GM12878 (cell line): Measurements from ENCODE around the gene UBE2J2. TPM values are rescaled to one million over a fixed set of nuclear protein-coding genes. Genes with fewer than 3 reads are reported as not detected.

Experiments
- ATAC-seq: fragments of 200-7000 bp; cut with Tn5 transposase; 3 replicates; pipeline ENCODE4 v1.9.1; 2020; ENCODE audit warnings: mild to moderate bottlenecking, moderate library complexity
- BruUV-seq: library from RNA; stranded (reverse); fragments of 400-500 nt; replicated peaks from 2 replicates; lab custom pipeline; 2021; lab: Mats Ljungman, UMichigan
- CTCF ChIA-PET: fragments of 300-600 bp; sonication (Branson Sonifier 250); formaldehyde crosslinking; extraction: SDS; loops from one replicate; lab custom pipeline; 2021; ENCODE audit warnings: inconsistent platforms; lab: Yijun Ruan, JAX
- POLR2A ChIA-PET: fragments of 350-600 bp; formaldehyde crosslinking; extraction: SDS; loops from one replicate; lab custom pipeline; 2021; ENCODE audit warnings: inconsistent platforms; lab: Charles Lee
- RAD21 ChIA-PET: fragments of 300-600 bp; sonication (Branson Sonifier 250); formaldehyde crosslinking; loops from one replicate; lab custom pipeline; 2023; ENCODE audit warnings: antibody characterized with exemption; ENCODE audit not compliant: unreplicated experiment; lab: Charles Lee
- SMC1A ChIA-PET: fragments of 300-600 bp; sonication (Branson Sonifier 250); formaldehyde crosslinking; loops from one replicate; lab custom pipeline; 2023; ENCODE audit not compliant: unreplicated experiment, uncharacterized antibody; lab: Charles Lee
- DNase-seq: peaks from one replicate; pipeline ENCODE4 v3.0.0-alpha.2; 2011; ENCODE audit warnings: low read depth, low spot score
- FAIRE-seq: peaks from 3 replicates; lab custom pipeline; 2011; peaks lifted over from hg19 to GRCh38; lab: Jason Lieb, UNC
- H2AFZ ChIP-seq: 2 replicates; pipeline ENCODE4 v1.6.0; 2011; ENCODE audit warnings: low read depth, low read length, control low read depth; ENCODE audit not compliant: control insufficient read depth
- H3K27ac ChIP-seq: 2 replicates; pipeline ENCODE4 v1.5.1; 2011; ENCODE audit warnings: control low read depth; ENCODE audit not compliant: control insufficient read depth, insufficient read depth
- H3K27me3 ChIP-seq, 2 experiments: replicated peaks in 1 of 2; 2 replicates each; pipeline versions ENCODE4 v1.6.0 to v1.6.1; 2011; ENCODE audit warnings: low read length in 1 of 2; ENCODE audit not compliant: control insufficient read depth in 2 of 2, insufficient read depth in 2 of 2
- H3K36me3 ChIP-seq, 2 experiments: 2 replicates each; pipeline ENCODE4 v1.5.1; 2011; ENCODE audit warnings: low read length in 1 of 2; ENCODE audit not compliant: control insufficient read depth in 2 of 2, insufficient read depth in 2 of 2
- H3K4me1 ChIP-seq: 2 replicates; pipeline ENCODE4 v1.6.1; 2011; ENCODE audit warnings: mild to moderate bottlenecking, low read length, moderate library complexity, mixed read lengths; ENCODE audit not compliant: control insufficient read depth, insufficient read depth
- H3K4me2 ChIP-seq: 2 replicates; pipeline ENCODE4 v1.6.0; 2011; ENCODE audit warnings: control low read depth; ENCODE audit not compliant: control insufficient read depth, insufficient read depth
- H3K4me3 ChIP-seq: fragments of 200-600 bp; sonication (generic); 2 replicates; pipeline ENCODE4 v1.5.1; 2016
- H3K79me2 ChIP-seq: 2 replicates; pipeline ENCODE4 v1.6.0; 2011; ENCODE audit warnings: low read length; ENCODE audit not compliant: control insufficient read depth, insufficient read depth
- H3K9ac ChIP-seq: 2 replicates; pipeline ENCODE4 v1.8.0; 2011; ENCODE audit warnings: low read length, control low read depth, mixed read lengths; ENCODE audit not compliant: control insufficient read depth, insufficient read depth
- H3K9me3 ChIP-seq: replicated peaks from 3 replicates; pipeline ENCODE4 v1.5.1; 2011; ENCODE audit warnings: mild to moderate bottlenecking, low read length; ENCODE audit not compliant: control insufficient read depth, insufficient read depth
- H4K20me1 ChIP-seq: 2 replicates; pipeline ENCODE4 v1.6.0; 2011; ENCODE audit not compliant: control insufficient read depth, insufficient read depth
- CBFB ChIP-seq: IDR thresholded peaks from 2 replicates; pipeline ENCODE4 v1.6.1; 2016; ENCODE audit warnings: antibody characterized with exemption, low read depth
- CREM ChIP-seq: IDR thresholded peaks from 2 replicates; pipeline ENCODE4 v1.6.1; 2014; ENCODE audit warnings: antibody characterized with exemption, low read depth
- HDAC6 ChIP-seq: fragments of 200-600 bp; sonication (generic); IDR thresholded peaks from one replicate; pipeline ENCODE4 v1.8.0; 2017; ENCODE audit warnings: antibody characterized with exemption; ENCODE audit not compliant: unreplicated experiment
- NFIC ChIP-seq: IDR thresholded peaks from 2 replicates; pipeline ENCODE4 v1.6.1; 2012; ENCODE audit warnings: low read depth, mild to moderate bottlenecking, inconsistent platforms, low read length, moderate library complexity
- SREBF2 ChIP-seq: IDR thresholded peaks from 2 replicates; pipeline ENCODE4 v1.6.1; 2012; ENCODE audit warnings: mild to moderate bottlenecking, low read length
- ZNF207 ChIP-seq: fragments of 450-650 bp; IDR thresholded peaks from 2 replicates; pipeline ENCODE4 v1.6.1; 2014; ENCODE audit warnings: antibody characterized with exemption, mild to moderate bottlenecking, borderline replicate concordance
- ZNF622 ChIP-seq: fragments of 450-650 bp; IDR thresholded peaks from 2 replicates; pipeline ENCODE4 v1.6.1; 2017; ENCODE audit warnings: mild to moderate bottlenecking, inconsistent platforms
- ZZZ3 ChIP-seq: IDR thresholded peaks from 2 replicates; pipeline ENCODE4 v1.6.1; 2011; ENCODE audit warnings: low read depth; ENCODE audit not compliant: control insufficient read depth, insufficient read length
- WGBS: methylation state at CpG from one replicate; pipeline ENCODE4 v1.1.6; 2016; ENCODE audit warnings: low lambda C conversion rate; ENCODE audit not compliant: insufficient replicate concordance, insufficient coverage; ENCODE audit errors: missing lambda C conversion rate; 5-methylcytosine and 5-hydroxymethylcytosine counted together
- in situ Hi-C: fragments of 300-500 bp; cut with MboI; formaldehyde crosslinking; loops from 9 replicates; pipeline ENCODE4 v1.14.3; 2018; ENCODE audit warnings: mixed read lengths
- intact Hi-C: fragments of 100-400 bp; cut with micrococcal nuclease; formaldehyde crosslinking; loops from one replicate; pipeline ENCODE4 v1.14.2; 2022; ENCODE audit not compliant: unreplicated experiment
- polyA plus RNA-seq, 11 experiments: library from polyadenylated mRNA; depleted of rRNA in 4 of 11; unstranded in 6 of 11; stranded (reverse) in 5 of 11; fragments of >200 nt; fragmentation: Nextera tagmentation in 4 of 11; fragmentation: Illumina TruSeq in 1 of 11; extraction: Ambion mirVana in 4 of 11; extraction: Trizol in 1 of 11; gene quantifications; 1 replicate in 1 of 11; 2 replicates in 10 of 11; pipeline versions ENCODE4 v1.2.1 to v1.2.3, GENCODE V29; 2011 to 2016; ENCODE audit warnings: inconsistent platforms in 2 of 11, missing spikeins in 2 of 11, low read depth in 1 of 11
- total RNA-seq, 4 experiments: library from RNA; depleted of rRNA in 3 of 4; stranded (reverse); fragments of >200 nt in 3 of 4; fragmentation: Illumina TruSeq in 1 of 4; extraction: Trizol in 1 of 4; gene quantifications; 2 replicates each; pipeline versions ENCODE4 v1.2.1 to v1.2.3, GENCODE V29; 2013 to 2021
- TF ChIP-seq, protein P1 (sequence below): fragments of 450-650 bp; formaldehyde crosslinking; IDR thresholded peaks from 2 replicates; pipeline ENCODE4 v1.5.0; 2022; ENCODE audit warnings: mild to moderate bottlenecking, missing genetic modification characterization
- TF ChIP-seq, protein P2 (sequence below): fragments of 450-650 bp; formaldehyde crosslinking; IDR thresholded peaks from 2 replicates; pipeline ENCODE4 v1.4.0; 2020; ENCODE audit warnings: mild to moderate bottlenecking, moderate library complexity
- TF ChIP-seq, protein P3 (sequence below): fragments of 450-650 bp; IDR thresholded peaks from 2 replicates; pipeline ENCODE4 v1.6.1; 2018; ENCODE audit warnings: borderline replicate concordance, mild to moderate bottlenecking; ENCODE audit not compliant: partially characterized antibody

The UBE2J2 gene
- total and polyA plus RNA-seq, 10 of the 15 experiments (the other 5 are each of a cell fraction or from before 2014, with no cell fraction given), result 0.72 to 70.5 (median 49.2) TPM

DNA sequence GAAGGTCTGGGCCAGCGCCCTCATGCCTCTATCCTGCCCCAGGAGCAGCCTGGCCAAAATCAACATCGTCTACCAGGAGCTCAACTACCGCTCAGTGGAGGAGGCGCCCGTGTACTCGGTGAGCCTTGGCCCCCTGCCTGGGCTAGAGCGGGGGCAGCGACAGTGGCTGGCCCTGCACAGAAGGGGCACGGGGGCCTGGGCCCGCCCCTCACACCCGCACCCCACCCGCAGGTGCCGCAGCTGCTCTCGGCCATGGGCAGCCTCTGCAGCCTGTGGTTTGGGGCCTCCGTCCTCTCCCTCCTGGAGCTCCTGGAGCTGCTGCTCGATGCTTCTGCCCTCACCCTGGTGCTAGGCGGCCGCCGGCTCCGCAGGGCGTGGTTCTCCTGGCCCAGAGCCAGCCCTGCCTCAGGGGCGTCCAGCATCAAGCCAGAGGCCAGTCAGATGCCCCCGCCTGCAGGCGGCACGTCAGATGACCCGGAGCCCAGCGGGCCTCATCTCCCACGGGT lies 17.4 kb upstream of the UBE2J2 start:
- H3K4me2 ChIP-seq, result no peak overlapping the region
- CTCF ChIA-PET, result interaction anchor here (1.0 to 2.7 kb wide), 14 partner anchors 17 to 385 kb away, joined by 3 to 57 read pairs (median 4); partner anchors contain the start of gene UBE2J2
- TF ChIP-seq, protein P1, sequence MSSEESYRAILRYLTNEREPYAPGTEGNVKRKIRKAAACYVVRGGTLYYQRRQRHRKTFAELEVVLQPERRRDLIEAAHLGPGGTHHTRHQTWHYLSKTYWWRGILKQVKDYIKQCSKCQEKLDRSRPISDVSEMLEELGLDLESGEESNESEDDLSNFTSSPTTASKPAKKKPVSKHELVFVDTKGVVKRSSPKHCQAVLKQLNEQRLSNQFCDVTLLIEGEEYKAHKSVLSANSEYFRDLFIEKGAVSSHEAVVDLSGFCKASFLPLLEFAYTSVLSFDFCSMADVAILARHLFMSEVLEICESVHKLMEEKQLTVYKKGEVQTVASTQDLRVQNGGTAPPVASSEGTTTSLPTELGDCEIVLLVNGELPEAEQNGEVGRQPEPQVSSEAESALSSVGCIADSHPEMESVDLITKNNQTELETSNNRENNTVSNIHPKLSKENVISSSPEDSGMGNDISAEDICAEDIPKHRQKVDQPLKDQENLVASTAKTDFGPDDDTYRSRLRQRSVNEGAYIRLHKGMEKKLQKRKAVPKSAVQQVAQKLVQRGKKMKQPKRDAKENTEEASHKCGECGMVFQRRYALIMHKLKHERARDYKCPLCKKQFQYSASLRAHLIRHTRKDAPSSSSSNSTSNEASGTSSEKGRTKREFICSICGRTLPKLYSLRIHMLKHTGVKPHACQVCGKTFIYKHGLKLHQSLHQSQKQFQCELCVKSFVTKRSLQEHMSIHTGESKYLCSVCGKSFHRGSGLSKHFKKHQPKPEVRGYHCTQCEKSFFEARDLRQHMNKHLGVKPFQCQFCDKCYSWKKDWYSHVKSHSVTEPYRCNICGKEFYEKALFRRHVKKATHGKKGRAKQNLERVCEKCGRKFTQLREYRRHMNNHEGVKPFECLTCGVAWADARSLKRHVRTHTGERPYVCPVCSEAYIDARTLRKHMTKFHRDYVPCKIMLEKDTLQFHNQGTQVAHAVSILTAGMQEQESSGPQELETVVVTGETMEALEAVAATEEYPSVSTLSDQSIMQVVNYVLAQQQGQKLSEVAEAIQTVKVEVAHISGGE (CRISPR knock-in tag), result no peak
- TF ChIP-seq, protein P2, sequence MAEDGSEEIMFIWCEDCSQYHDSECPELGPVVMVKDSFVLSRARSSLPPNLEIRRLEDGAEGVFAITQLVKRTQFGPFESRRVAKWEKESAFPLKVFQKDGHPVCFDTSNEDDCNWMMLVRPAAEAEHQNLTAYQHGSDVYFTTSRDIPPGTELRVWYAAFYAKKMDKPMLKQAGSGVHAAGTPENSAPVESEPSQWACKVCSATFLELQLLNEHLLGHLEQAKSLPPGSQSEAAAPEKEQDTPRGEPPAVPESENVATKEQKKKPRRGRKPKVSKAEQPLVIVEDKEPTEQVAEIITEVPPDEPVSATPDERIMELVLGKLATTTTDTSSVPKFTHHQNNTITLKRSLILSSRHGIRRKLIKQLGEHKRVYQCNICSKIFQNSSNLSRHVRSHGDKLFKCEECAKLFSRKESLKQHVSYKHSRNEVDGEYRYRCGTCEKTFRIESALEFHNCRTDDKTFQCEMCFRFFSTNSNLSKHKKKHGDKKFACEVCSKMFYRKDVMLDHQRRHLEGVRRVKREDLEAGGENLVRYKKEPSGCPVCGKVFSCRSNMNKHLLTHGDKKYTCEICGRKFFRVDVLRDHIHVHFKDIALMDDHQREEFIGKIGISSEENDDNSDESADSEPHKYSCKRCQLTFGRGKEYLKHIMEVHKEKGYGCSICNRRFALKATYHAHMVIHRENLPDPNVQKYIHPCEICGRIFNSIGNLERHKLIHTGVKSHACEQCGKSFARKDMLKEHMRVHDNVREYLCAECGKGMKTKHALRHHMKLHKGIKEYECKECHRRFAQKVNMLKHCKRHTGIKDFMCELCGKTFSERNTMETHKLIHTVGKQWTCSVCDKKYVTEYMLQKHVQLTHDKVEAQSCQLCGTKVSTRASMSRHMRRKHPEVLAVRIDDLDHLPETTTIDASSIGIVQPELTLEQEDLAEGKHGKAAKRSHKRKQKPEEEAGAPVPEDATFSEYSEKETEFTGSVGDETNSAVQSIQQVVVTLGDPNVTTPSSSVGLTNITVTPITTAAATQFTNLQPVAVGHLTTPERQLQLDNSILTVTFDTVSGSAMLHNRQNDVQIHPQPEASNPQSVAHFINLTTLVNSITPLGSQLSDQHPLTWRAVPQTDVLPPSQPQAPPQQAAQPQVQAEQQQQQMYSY (CRISPR knock-in tag), result no peak
- no peak for TF ChIP-seq ZZZ3
- TF ChIP-seq ZNF622, result no peak
- TF ChIP-seq, protein P3, sequence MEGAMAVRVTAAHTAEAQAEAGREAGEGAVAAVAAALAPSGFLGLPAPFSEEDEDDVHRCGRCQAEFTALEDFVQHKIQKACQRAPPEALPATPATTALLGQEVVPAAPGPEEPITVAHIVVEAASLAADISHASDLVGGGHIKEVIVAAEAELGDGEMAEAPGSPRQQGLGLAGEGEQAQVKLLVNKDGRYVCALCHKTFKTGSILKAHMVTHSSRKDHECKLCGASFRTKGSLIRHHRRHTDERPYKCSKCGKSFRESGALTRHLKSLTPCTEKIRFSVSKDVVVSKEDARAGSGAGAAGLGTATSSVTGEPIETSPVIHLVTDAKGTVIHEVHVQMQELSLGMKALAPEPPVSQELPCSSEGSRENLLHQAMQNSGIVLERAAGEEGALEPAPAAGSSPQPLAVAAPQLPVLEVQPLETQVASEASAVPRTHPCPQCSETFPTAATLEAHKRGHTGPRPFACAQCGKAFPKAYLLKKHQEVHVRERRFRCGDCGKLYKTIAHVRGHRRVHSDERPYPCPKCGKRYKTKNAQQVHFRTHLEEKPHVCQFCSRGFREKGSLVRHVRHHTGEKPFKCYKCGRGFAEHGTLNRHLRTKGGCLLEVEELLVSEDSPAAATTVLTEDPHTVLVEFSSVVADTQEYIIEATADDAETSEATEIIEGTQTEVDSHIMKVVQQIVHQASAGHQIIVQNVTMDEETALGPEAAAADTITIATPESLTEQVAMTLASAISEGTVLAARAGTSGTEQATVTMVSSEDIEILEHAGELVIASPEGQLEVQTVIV, result no peak
- TF ChIP-seq NFIC, result no peak
- no peak for TF ChIP-seq CBFB
- no peak for TF ChIP-seq ZNF207
- no peak for TF ChIP-seq CREM
- no peak for TF ChIP-seq HDAC6
- TF ChIP-seq SREBF2, result no peak
- no peaks in the 10 kb centered on the region for H3K36me3 ChIP-seq
- DNase-seq (no peak), FAIRE-seq (no peak), ATAC-seq (no peak)
- H3K79me2 ChIP-seq, result no peaks in the 10 kb centered on the region
- SMC1A ChIA-PET, result interaction anchor here (1.0 to 2.8 kb wide), 6 partner anchors 8 to 306 kb away, joined by 3 to 23 read pairs (median 4); no protein-coding TSS in a partner anchor
- POLR2A ChIA-PET, result interaction anchor here (1.2 kb wide), 1 partner anchor 40 kb away, joined by 4 read pairs; no protein-coding TSS in a partner anchor
- H3K27ac ChIP-seq, result no peak overlapping the region
- 70% methylated on average over 27 of the region's 28 CpGs for WGBS
- H3K4me3 ChIP-seq, result no peak overlapping the region
- in situ Hi-C loops, result no loop called here
- H2AFZ ChIP-seq, result no peak overlapping the region
- no peaks in the 10 kb centered on the region for H4K20me1 ChIP-seq
- H3K27me3 ChIP-seq, result no peaks in the 10 kb centered on the region
- intact Hi-C loops, result loop anchor here (2.0 kb wide), 2 partner anchors 168 to 258 kb away; no protein-coding TSS in a partner anchor
- no TSS peak for BruUV-seq
- H3K9ac ChIP-seq, result no peak overlapping the region
- H3K9me3 ChIP-seq, result no peaks in the 10 kb centered on the region
- RAD21 ChIA-PET, result interaction anchor here (1.1 to 3.1 kb wide), 11 partner anchors 14 to 308 kb away, joined by 3 to 63 read pairs (median 4); partner anchors contain the start of gene C1orf159
- no peaks in the 10 kb centered on the region for H3K4me1 ChIP-seq
